GM12878 (cell line): ENCODE data around the gene CEACAM4. TPM values are rescaled to one million over a fixed set of nuclear protein-coding genes. Genes with fewer than 3 reads are reported as not detected.

Experiments used
- ATAC-seq: fragments of 200-7000 bp; cut with Tn5 transposase; 3 replicates; pipeline ENCODE4 v1.9.1; 2020; ENCODE audit warnings: mild to moderate bottlenecking, moderate library complexity
- BruUV-seq: library from RNA; stranded (reverse); fragments of 400-500 nt; replicated peaks from 2 replicates; lab custom pipeline; 2021; lab: Mats Ljungman, UMichigan
- CTCF ChIA-PET: fragments of 300-600 bp; sonication (Branson Sonifier 250); formaldehyde crosslinking; extraction: SDS; loops from one replicate; lab custom pipeline; 2021; ENCODE audit warnings: inconsistent platforms; lab: Yijun Ruan, JAX
- POLR2A ChIA-PET: fragments of 350-600 bp; formaldehyde crosslinking; extraction: SDS; loops from one replicate; lab custom pipeline; 2021; ENCODE audit warnings: inconsistent platforms; lab: Charles Lee
- RAD21 ChIA-PET: fragments of 300-600 bp; sonication (Branson Sonifier 250); formaldehyde crosslinking; loops from one replicate; lab custom pipeline; 2023; ENCODE audit warnings: antibody characterized with exemption; ENCODE audit not compliant: unreplicated experiment; lab: Charles Lee
- SMC1A ChIA-PET: fragments of 300-600 bp; sonication (Branson Sonifier 250); formaldehyde crosslinking; loops from one replicate; lab custom pipeline; 2023; ENCODE audit not compliant: unreplicated experiment, uncharacterized antibody; lab: Charles Lee
- DNase-seq: peaks from one replicate; pipeline ENCODE4 v3.0.0-alpha.2; 2011; ENCODE audit warnings: low read depth, low spot score
- FAIRE-seq: peaks from 3 replicates; lab custom pipeline; 2011; peaks lifted over from hg19 to GRCh38; lab: Jason Lieb, UNC
- H2AFZ ChIP-seq: 2 replicates; pipeline ENCODE4 v1.6.0; 2011; ENCODE audit warnings: low read depth, low read length, control low read depth; ENCODE audit not compliant: control insufficient read depth
- H3K27ac ChIP-seq: 2 replicates; pipeline ENCODE4 v1.5.1; 2011; ENCODE audit warnings: control low read depth; ENCODE audit not compliant: control insufficient read depth, insufficient read depth
- H3K27me3 ChIP-seq, 2 experiments: replicated peaks in 1 of 2; 2 replicates each; pipeline versions ENCODE4 v1.6.0 to v1.6.1; 2011; ENCODE audit warnings: low read length in 1 of 2; ENCODE audit not compliant: control insufficient read depth in 2 of 2, insufficient read depth in 2 of 2
- H3K36me3 ChIP-seq, 2 experiments: 2 replicates each; pipeline ENCODE4 v1.5.1; 2011; ENCODE audit warnings: low read length in 1 of 2; ENCODE audit not compliant: control insufficient read depth in 2 of 2, insufficient read depth in 2 of 2
- H3K4me1 ChIP-seq: 2 replicates; pipeline ENCODE4 v1.6.1; 2011; ENCODE audit warnings: mild to moderate bottlenecking, low read length, moderate library complexity, mixed read lengths; ENCODE audit not compliant: control insufficient read depth, insufficient read depth
- H3K4me2 ChIP-seq: 2 replicates; pipeline ENCODE4 v1.6.0; 2011; ENCODE audit warnings: control low read depth; ENCODE audit not compliant: control insufficient read depth, insufficient read depth
- H3K4me3 ChIP-seq: fragments of 200-600 bp; sonication (generic); 2 replicates; pipeline ENCODE4 v1.5.1; 2016
- H3K79me2 ChIP-seq: 2 replicates; pipeline ENCODE4 v1.6.0; 2011; ENCODE audit warnings: low read length; ENCODE audit not compliant: control insufficient read depth, insufficient read depth
- H3K9ac ChIP-seq: 2 replicates; pipeline ENCODE4 v1.8.0; 2011; ENCODE audit warnings: low read length, control low read depth, mixed read lengths; ENCODE audit not compliant: control insufficient read depth, insufficient read depth
- H3K9me3 ChIP-seq: replicated peaks from 3 replicates; pipeline ENCODE4 v1.5.1; 2011; ENCODE audit warnings: mild to moderate bottlenecking, low read length; ENCODE audit not compliant: control insufficient read depth, insufficient read depth
- H4K20me1 ChIP-seq: 2 replicates; pipeline ENCODE4 v1.6.0; 2011; ENCODE audit not compliant: control insufficient read depth, insufficient read depth
- ATF2 ChIP-seq: IDR thresholded peaks from 2 replicates; pipeline ENCODE4 v1.6.1; 2012; ENCODE audit warnings: low read length, inconsistent platforms
- BHLHE40 ChIP-seq, 2 experiments: fragments of 450-650 bp in 1 of 2; IDR thresholded peaks; 2 replicates each; pipeline ENCODE4 v1.6.1; 2011 to 2017; ENCODE audit warnings: low read depth in 2 of 2, borderline replicate concordance in 1 of 2, improper control_type of control experiment in 1 of 2, low read length in 1 of 2, mild to moderate bottlenecking in 1 of 2
- CEBPZ ChIP-seq: fragments of 150-350 bp; IDR thresholded peaks from 2 replicates; pipeline ENCODE4 v1.6.1; 2016; ENCODE audit warnings: low read depth, low read length
- KLF5 ChIP-seq: fragments of 450-650 bp; IDR thresholded peaks from 2 replicates; pipeline ENCODE4 v1.6.1; 2014; ENCODE audit warnings: mild to moderate bottlenecking; ENCODE audit not compliant: partially characterized antibody
- LARP7 ChIP-seq: fragments of 450-650 bp; IDR thresholded peaks from 2 replicates; pipeline ENCODE4 v1.6.1; 2017; ENCODE audit warnings: mild to moderate bottlenecking
- MLLT1 ChIP-seq: fragments of 450-650 bp; IDR thresholded peaks from 2 replicates; pipeline ENCODE4 v1.6.1; 2016; ENCODE audit warnings: mild to moderate bottlenecking
- MXI1 ChIP-seq: fragments of 150-350 bp; IDR thresholded peaks from 2 replicates; pipeline ENCODE4 v1.6.1; 2011; ENCODE audit warnings: low read depth, mild to moderate bottlenecking, inconsistent platforms, low read length, improper control_type of control experiment
- RB1 ChIP-seq: fragments of 450-650 bp; formaldehyde crosslinking; IDR thresholded peaks from 2 replicates; pipeline ENCODE4 v1.6.1; 2017; ENCODE audit warnings: mild to moderate bottlenecking, borderline replicate concordance
- RELB ChIP-seq: fragments of 450-650 bp; IDR thresholded peaks from 2 replicates; pipeline ENCODE4 v1.6.1; 2017; ENCODE audit warnings: low read depth, mild to moderate bottlenecking, moderate library complexity
- SKIL ChIP-seq: fragments of 450-650 bp; IDR thresholded peaks from 2 replicates; pipeline ENCODE4 v1.6.1; 2017; ENCODE audit warnings: mild to moderate bottlenecking, low read depth, inconsistent platforms; ENCODE audit not compliant: poor library complexity, severe bottlenecking
- SRF ChIP-seq, 2 experiments: IDR thresholded peaks; 2 replicates each; pipeline ENCODE4 v1.6.1; 2011; ENCODE audit warnings: low read depth in 2 of 2, low read length in 2 of 2, mild to moderate bottlenecking in 1 of 2, moderate library complexity in 1 of 2
- ZNF207 ChIP-seq: fragments of 450-650 bp; IDR thresholded peaks from 2 replicates; pipeline ENCODE4 v1.6.1; 2014; ENCODE audit warnings: antibody characterized with exemption, mild to moderate bottlenecking, borderline replicate concordance
- ZSCAN29 ChIP-seq: fragments of 450-650 bp; IDR thresholded peaks from 2 replicates; pipeline ENCODE4 v1.6.1; 2017; ENCODE audit warnings: mild to moderate bottlenecking, moderate library complexity
- WGBS: methylation state at CpG from one replicate; pipeline ENCODE4 v1.1.6; 2016; ENCODE audit warnings: low lambda C conversion rate; ENCODE audit not compliant: insufficient replicate concordance, insufficient coverage; ENCODE audit errors: missing lambda C conversion rate; 5-methylcytosine and 5-hydroxymethylcytosine counted together
- in situ Hi-C: fragments of 300-500 bp; cut with MboI; formaldehyde crosslinking; loops from 9 replicates; pipeline ENCODE4 v1.14.3; 2018; ENCODE audit warnings: mixed read lengths
- intact Hi-C: fragments of 100-400 bp; cut with micrococcal nuclease; formaldehyde crosslinking; loops from one replicate; pipeline ENCODE4 v1.14.2; 2022; ENCODE audit not compliant: unreplicated experiment
- polyA plus RNA-seq, 11 experiments: library from polyadenylated mRNA; depleted of rRNA in 4 of 11; unstranded in 6 of 11; stranded (reverse) in 5 of 11; fragments of >200 nt; fragmentation: Nextera tagmentation in 4 of 11; fragmentation: Illumina TruSeq in 1 of 11; extraction: Ambion mirVana in 4 of 11; extraction: Trizol in 1 of 11; gene quantifications; 1 replicate in 1 of 11; 2 replicates in 10 of 11; pipeline versions ENCODE4 v1.2.1 to v1.2.3, GENCODE V29; 2011 to 2016; ENCODE audit warnings: inconsistent platforms in 2 of 11, missing spikeins in 2 of 11, low read depth in 1 of 11
- total RNA-seq, 4 experiments: library from RNA; depleted of rRNA in 3 of 4; stranded (reverse); fragments of >200 nt in 3 of 4; fragmentation: Illumina TruSeq in 1 of 4; extraction: Trizol in 1 of 4; gene quantifications; 2 replicates each; pipeline versions ENCODE4 v1.2.1 to v1.2.3, GENCODE V29; 2013 to 2021

The CEACAM4 gene
- total and polyA plus RNA-seq, 10 of the 15 experiments (the other 5 are each of a cell fraction or from before 2014, with no cell fraction given): not detected

- no peak overlapping the region for H3K9ac ChIP-seq
- H3K4me3 ChIP-seq: no peak overlapping the region
- H3K79me2 ChIP-seq: no peaks in the 10 kb centered on the region
- H3K4me2 ChIP-seq: no peak overlapping the region
- DNase-seq: no peak
- H3K27me3 ChIP-seq: no peaks in the 10 kb centered on the region; a peak in 2 of 4 replicates
- H3K4me1 ChIP-seq: no peaks in the 10 kb centered on the region
- no peaks in the 10 kb centered on the region for H4K20me1 ChIP-seq
- no peak overlapping the region for H3K27ac ChIP-seq
- in situ Hi-C loops (no loop called here), intact Hi-C loops (no loop called here)
- ATAC-seq: no peak
- no peaks in the 10 kb centered on the region for H3K36me3 ChIP-seq
- ChIA-PET RAD21 (interaction anchor here (0.7 kb wide), 1 partner anchor 118 kb away, joined by 3 read pairs; no protein-coding TSS in a partner anchor), SMC1A (no interaction called here), CTCF (interaction anchor here (1.1 to 2.4 kb wide), 2 partner anchors 9 to 50 kb away, joined by 3 to 12 read pairs; partner anchors contain the start of gene CEACAM7), POLR2A (no interaction called here)
- H2AFZ ChIP-seq: no peak overlapping the region
- H3K9me3 ChIP-seq: no peaks in the 10 kb centered on the region
- 0% methylated on average over 6 of the region's 6 CpGs for WGBS
- no peak for FAIRE-seq
- no TSS peak for BruUV-seq
- no peak for TF ChIP-seq RELB
- TF ChIP-seq BHLHE40 (IDR thresholded peaks at IDR 0.05; ENCODE audit: borderline replicate concordance in 1 of 2, low read depth in 2 of 2, low read length in 1 of 2): no peak
- no peak for TF ChIP-seq MXI1
- no peak for TF ChIP-seq ZNF207
- TF ChIP-seq RB1: no peak
- no peak for TF ChIP-seq ZSCAN29
- TF ChIP-seq KLF5: no peak
- TF ChIP-seq LARP7: no peak
- TF ChIP-seq ATF2: no peak
- no peak for TF ChIP-seq SKIL
- no peak for TF ChIP-seq CEBPZ
- TF ChIP-seq SRF (IDR thresholded peaks at IDR 0.05; ENCODE audit: low read depth in 2 of 2, low read length in 2 of 2): no peak
- no peak for TF ChIP-seq MLLT1
These were observed 11.8 kb upstream of the CEACAM4 start for GRCh38 chr19:41638641-41639081.
